ENCODE results near the gene ARHGAP25. TPM values are rescaled to one million over a fixed set of nuclear protein-coding genes. Genes with fewer than 3 reads are reported as not detected.

The ARHGAP25 gene
- total and polyA plus RNA-seq, 10 of the 15 experiments (the other 5 are each of a cell fraction or from before 2014, with no cell fraction given) = 0.15 to 1.0 (median 0.46) TPM

DNA sequence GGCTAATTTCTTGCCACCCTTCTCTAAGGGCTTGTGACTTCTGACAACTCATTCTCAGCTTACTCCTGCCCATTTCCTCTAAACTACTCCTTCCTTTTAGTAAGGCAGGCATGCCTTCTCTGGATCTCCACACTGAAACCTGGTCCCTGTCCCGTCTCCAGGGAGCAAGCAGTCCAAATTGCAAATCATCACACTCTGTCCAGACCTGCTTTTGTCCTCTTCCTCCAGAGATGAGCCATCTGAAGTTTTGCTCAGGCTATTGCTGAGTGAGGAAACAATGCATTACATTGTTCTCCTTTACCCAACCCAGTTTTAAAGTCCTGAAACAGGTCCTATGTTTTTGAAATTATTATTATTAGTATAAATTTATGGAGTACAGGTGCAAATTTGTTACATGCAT, 57.3 kb downstream of the ARHGAP25 start:
- BruUV-seq (replicated peaks) = no TSS peak
- H4K20me1 ChIP-seq (ENCODE audit: control insufficient read depth, insufficient read depth) = no peaks in the 10 kb centered on the region
- peaks cover 11% of the 10 kb centered on the region for H3K4me1 ChIP-seq (ENCODE audit: control insufficient read depth, insufficient read depth, low read length)
- in situ Hi-C loops (cut with MboI) (no loop called here), intact Hi-C loops (cut with micrococcal nuclease; ENCODE audit: unreplicated experiment) (no loop called here)
- ChIA-PET CTCF (no interaction called here), RAD21 (ENCODE audit: unreplicated experiment) (no interaction called here), POLR2A (no interaction called here), SMC1A (ENCODE audit: uncharacterized antibody, unreplicated experiment) (interaction anchor here (1.0 kb wide), 1 partner anchor 63 kb away, joined by 3 read pairs; no protein-coding TSS in a partner anchor)
- H2AFZ ChIP-seq (ENCODE audit: control insufficient read depth, low read depth, low read length) = no peak overlapping the region
- peaks cover 5 to 13% of the 10 kb centered on the region in 2 experiments for H3K27me3 ChIP-seq (replicated peaks in 1 of 2; ENCODE audit: control insufficient read depth in 2 of 2, insufficient read depth in 2 of 2, low read length in 1 of 2)
- DNase-seq (ENCODE audit: low read depth, low spot score) (no peak), ATAC-seq (no peak), FAIRE-seq (no peak)
- H3K9me3 ChIP-seq (replicated peaks; ENCODE audit: control insufficient read depth, insufficient read depth, low read length) = peaks cover 3% of the 10 kb centered on the region
- H3K36me3 ChIP-seq (ENCODE audit: control insufficient read depth in 2 of 2, insufficient read depth in 2 of 2, low read length in 1 of 2) = no peaks in the 10 kb centered on the region
- H3K27ac ChIP-seq (ENCODE audit: control insufficient read depth, insufficient read depth) = no peak overlapping the region
- no peak overlapping the region for H3K4me2 ChIP-seq (ENCODE audit: control insufficient read depth, insufficient read depth)
- H3K9ac ChIP-seq (ENCODE audit: control insufficient read depth, insufficient read depth, low read length) = no peak overlapping the region
- 13% methylated on average over 1 of the region's 1 CpG for WGBS (ENCODE audit: insufficient coverage, insufficient replicate concordance, low lambda C conversion rate, missing lambda C conversion rate)
- H3K79me2 ChIP-seq (ENCODE audit: control insufficient read depth, insufficient read depth, low read length) = no peaks in the 10 kb centered on the region
- no peak overlapping the region for H3K4me3 ChIP-seq
- no peak for TF ChIP-seq EP300 (IDR thresholded peaks at IDR 0.05; ENCODE audit: borderline replicate concordance in 1 of 2, control insufficient read depth in 1 of 2, low read depth in 2 of 2, low read length in 2 of 2)
- no peak for TF ChIP-seq MXI1 (IDR thresholded peaks at IDR 0.05; ENCODE audit: low read depth, low read length)
- TF ChIP-seq MEF2A (IDR thresholded peaks at IDR 0.05; ENCODE audit: insufficient read depth, low read depth, low read length) = no peak
- no peak for TF ChIP-seq E2F4 (IDR thresholded peaks at IDR 0.05; ENCODE audit: low read depth, low read length)

- ChIA-PET CTCF (interaction anchor here (0.8 kb wide), 1 partner anchor 41 kb away, joined by 3 read pairs; no protein-coding TSS in a partner anchor), POLR2A (no interaction called here), SMC1A (ENCODE audit: uncharacterized antibody, unreplicated experiment) (no interaction called here), RAD21 (ENCODE audit: unreplicated experiment) (no interaction called here)
- H3K4me2 ChIP-seq (ENCODE audit: control insufficient read depth, insufficient read depth) = no peak overlapping the region
- in situ Hi-C loops (cut with MboI) = no loop called here
- intact Hi-C loops (cut with micrococcal nuclease; ENCODE audit: unreplicated experiment) = no loop called here
- peaks cover 11% of the 10 kb centered on the region for H3K4me1 ChIP-seq (ENCODE audit: control insufficient read depth, insufficient read depth, low read length)
- FAIRE-seq (no peak), ATAC-seq (no peak), DNase-seq (ENCODE audit: low read depth, low spot score) (no peak)
- H4K20me1 ChIP-seq (ENCODE audit: control insufficient read depth, insufficient read depth) = 0 out of 2 replicates have a peak, but pooled peaks cover 3% of the 10 kb centered on the region
- H3K36me3 ChIP-seq (ENCODE audit: control insufficient read depth in 2 of 2, insufficient read depth in 2 of 2, low read length in 1 of 2) = no peaks in the 10 kb centered on the region
- no peak overlapping the region for H3K4me3 ChIP-seq
- H3K27me3 ChIP-seq (replicated peaks in 1 of 2; ENCODE audit: control insufficient read depth in 2 of 2, insufficient read depth in 2 of 2, low read length in 1 of 2) = peaks cover 8 to 10% of the 10 kb centered on the region in 2 experiments
- H3K79me2 ChIP-seq (ENCODE audit: control insufficient read depth, insufficient read depth, low read length) = no peaks in the 10 kb centered on the region
- peaks cover 1% of the 10 kb centered on the region for H3K9me3 ChIP-seq (replicated peaks; ENCODE audit: control insufficient read depth, insufficient read depth, low read length)
- 96% methylated on average over 4 of the region's 4 CpGs for WGBS (ENCODE audit: insufficient coverage, insufficient replicate concordance, low lambda C conversion rate, missing lambda C conversion rate)
- H3K9ac ChIP-seq (ENCODE audit: control insufficient read depth, insufficient read depth, low read length) = no peak overlapping the region
- no peak overlapping the region for H2AFZ ChIP-seq (ENCODE audit: control insufficient read depth, low read depth, low read length)
- no peak overlapping the region for H3K27ac ChIP-seq (ENCODE audit: control insufficient read depth, insufficient read depth)
- no TSS peak for BruUV-seq (replicated peaks)
- TF ChIP-seq STAT3 (IDR thresholded peaks at IDR 0.05; ENCODE audit: low read depth, low read length) (no peak), GATAD2B (conservative IDR thresholded peaks at IDR 0.05; ENCODE audit: low read depth) (no peak), SRF (IDR thresholded peaks at IDR 0.05; ENCODE audit: low read depth in 2 of 2, low read length in 2 of 2) (no peak), MEF2B (IDR thresholded peaks at IDR 0.05; ENCODE audit: partially characterized antibody, poor library complexity, severe bottlenecking) (no peak), CREB1 (IDR thresholded peaks at IDR 0.05; ENCODE audit: low read depth) (no peak), SMC3 (IDR thresholded peaks at IDR 0.05; ENCODE audit: borderline replicate concordance, low read length) (no peak), BCL11A (IDR thresholded peaks at IDR 0.05; ENCODE audit: low read depth, low read length) (no peak), RELB (IDR thresholded peaks at IDR 0.05; ENCODE audit: low read depth) (no peak), ATF2 (IDR thresholded peaks at IDR 0.05; ENCODE audit: low read length) (no peak), BHLHE40 (IDR thresholded peaks at IDR 0.05; ENCODE audit: borderline replicate concordance in 1 of 2, low read depth in 2 of 2, low read length in 1 of 2) (no peak)
Observed at GRCh38 chr2:68792751-68793150, 58.1 kb downstream of the ARHGAP25 start.

Data from GM12878 (cell line).